GF-D8 (cell line): ENCODE measurements around the gene AGAP1.

Experiments used
- DNase-seq: peaks from one replicate; lab custom pipeline; 2025; lab: John Stamatoyannopoulos, UW

Gene AGAP1

GRCh38 chr2:235609321-235609720 is 115.5 kb downstream of the AGAP1 start:
- no peak for DNase-seq

GRCh38 chr2:235609746-235610145 is 115.9 kb downstream of the AGAP1 start:
- no peak for DNase-seq

GRCh38 chr2:235610696-235611257 is 116.9 kb downstream of the AGAP1 start:
- no peak for DNase-seq

DNA sequence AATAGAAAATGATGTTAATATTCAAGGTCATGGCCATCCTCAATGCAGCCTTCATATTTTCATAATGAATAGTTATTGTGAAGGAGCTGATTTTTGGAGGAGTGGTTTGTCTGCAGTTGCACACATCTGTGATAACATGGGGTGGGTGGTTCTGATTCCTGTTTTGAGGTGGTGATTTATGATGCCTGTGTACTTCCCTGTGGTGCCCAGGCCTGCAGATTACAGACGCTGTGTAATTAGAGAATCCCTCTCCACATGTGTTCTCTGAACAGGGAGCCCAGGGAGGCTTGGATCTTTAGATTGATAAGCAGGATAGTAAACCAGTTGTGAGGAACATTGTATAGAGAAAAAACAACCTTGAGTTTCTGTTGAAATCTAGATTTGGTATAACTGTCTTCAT is 117.5 kb downstream of the AGAP1 start:
- DNase-seq: no peak

DNA sequence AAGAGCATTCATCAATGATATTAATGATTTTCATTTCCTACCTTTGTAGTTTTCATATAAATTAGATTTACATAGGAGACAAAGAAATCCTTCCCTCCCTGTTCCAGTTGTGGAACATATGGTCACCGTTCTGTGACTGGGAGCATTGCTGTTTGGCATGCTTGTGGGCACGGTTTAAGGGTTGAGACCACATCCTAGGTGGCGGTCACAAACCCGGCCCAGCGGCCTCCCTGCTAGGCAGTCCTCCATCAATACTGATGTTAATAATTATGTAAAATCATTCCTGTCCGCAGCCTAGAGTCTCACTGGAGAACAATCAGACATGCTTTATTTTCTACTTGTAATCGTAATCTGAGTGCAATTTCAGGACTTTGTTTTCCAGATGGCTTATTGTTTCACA is 117.9 kb downstream of the AGAP1 start:
- no peak for DNase-seq

- no peak for DNase-seq
These were observed 118.5 kb downstream of the AGAP1 start for GRCh38 chr2:235612181-235612950.

GRCh38 chr2:235613649-235614048 is 119.8 kb downstream of the AGAP1 start:
- DNase-seq: no peak

- no peak for DNase-seq
These were observed 120.5 kb downstream of the AGAP1 start for GRCh38 chr2:235614176-235614860.

- DNase-seq: no peak
These were observed 121.3 kb downstream of the AGAP1 start for GRCh38 chr2:235614900-235615712.

GRCh38 chr2:235616885-235617284 is 123.0 kb downstream of the AGAP1 start:
- no peak for DNase-seq

- no peak for DNase-seq
These were observed 124.2 kb downstream of the AGAP1 start for GRCh38 chr2:235618039-235618438.

- no peak for DNase-seq
These were observed 125.7 kb downstream of the AGAP1 start for GRCh38 chr2:235619544-235619943.

DNA sequence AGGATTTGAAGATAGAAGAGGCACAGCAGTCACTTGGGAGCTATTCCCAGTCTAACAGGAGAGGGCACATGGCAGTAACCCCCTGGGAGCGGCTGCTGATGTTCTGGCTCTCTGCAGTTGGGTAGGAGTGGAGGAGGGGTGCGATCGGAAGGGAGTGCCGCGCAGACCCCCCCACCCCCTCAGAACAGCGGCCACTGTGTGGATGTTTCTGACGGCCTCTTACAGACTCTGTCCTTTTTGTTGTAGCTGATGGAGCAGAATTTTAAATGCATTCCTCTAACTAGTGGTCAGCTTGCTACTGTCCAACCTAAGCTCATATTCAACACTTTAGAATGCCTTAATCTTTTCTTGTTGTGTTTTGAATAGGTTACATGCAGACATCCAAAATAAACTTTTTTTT is 127.9 kb downstream of the AGAP1 start:
- no peak for DNase-seq

DNA sequence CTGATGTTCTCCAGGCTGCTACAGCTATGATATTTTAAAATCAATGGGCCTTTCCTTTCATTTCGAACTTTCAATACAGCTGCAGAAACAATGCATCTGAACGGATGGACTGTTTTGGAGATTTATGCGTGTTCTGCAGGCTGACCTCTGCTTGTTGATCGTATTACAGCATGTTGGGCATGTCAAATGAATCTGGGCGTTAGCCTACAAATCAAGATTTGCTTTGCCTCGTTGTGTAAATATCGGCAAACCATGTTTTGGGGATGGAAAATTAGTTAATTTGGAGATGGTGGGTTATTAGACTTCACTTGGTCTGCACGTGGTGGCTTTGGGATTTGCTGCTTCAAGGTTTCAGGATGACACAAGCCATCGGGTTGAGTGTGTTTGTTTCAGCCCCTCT is 129.3 kb downstream of the AGAP1 start:
- no peak for DNase-seq

- DNase-seq: no peak
These were observed 129.9 kb downstream of the AGAP1 start for GRCh38 chr2:235623752-235624151.

- DNase-seq: no peak
These were observed 132.8 kb downstream of the AGAP1 start for GRCh38 chr2:235626658-235627057.

DNA sequence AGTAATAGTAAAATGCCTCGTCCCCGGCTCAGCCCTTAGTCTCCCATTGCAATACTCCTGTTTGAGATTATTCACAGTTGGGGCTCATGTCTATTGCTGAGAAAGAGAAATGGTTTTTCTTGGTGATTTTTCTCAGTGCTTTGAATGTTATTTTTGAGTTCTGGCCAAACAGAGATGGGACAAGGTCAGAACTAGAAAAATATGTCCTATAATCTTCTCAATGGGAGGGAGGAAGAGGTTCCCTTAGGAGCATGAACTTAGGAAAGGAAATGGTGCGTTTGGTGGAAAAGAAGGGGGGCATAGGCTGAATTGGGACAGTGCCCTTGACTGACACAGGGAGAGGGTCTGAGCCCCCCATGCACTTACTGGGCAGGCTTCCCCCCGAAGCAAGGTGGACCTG is 133.8 kb downstream of the AGAP1 start:
- DNase-seq: no peak

- DNase-seq: no peak
These were observed 137.0 kb downstream of the AGAP1 start for GRCh38 chr2:235630718-235631296.

DNA sequence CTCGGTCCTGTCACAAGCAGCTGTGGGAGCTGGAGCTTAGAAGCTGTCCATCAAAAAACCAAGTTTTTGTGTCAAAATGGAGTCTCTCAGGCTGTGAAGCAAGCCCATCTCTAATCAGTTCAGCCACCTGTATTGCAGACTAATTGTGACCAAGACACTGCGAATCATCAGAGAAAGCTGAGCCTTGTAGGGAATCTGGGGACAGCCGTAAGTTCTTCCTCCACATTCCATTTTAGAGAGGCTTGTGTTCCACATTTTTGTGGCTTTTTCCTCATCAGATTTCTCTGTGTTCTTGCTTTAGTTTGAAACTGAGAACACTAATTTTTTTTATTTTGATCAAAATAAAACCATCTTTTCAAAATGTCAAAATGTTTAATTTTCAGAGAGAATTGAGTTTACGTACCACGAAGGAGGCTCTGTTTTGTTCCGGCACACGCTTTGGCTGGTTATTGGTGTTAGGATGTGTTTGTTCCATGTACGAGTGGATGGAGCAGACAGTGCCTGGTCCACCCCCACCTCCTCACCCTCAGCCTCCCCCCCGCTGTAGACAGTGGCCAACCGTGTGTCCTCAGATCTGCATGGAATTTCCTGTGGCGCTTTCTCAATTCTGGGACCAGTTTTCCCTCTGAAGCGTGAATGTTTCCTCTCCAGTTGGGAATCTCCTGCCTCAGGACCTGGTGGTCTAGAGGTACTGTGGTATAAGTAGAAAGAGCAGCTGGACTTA is 140.8 kb downstream of the AGAP1 start:
- DNase-seq: no peak

GRCh38 chr2:235636546-235636945 is 142.7 kb downstream of the AGAP1 start:
- no peak for DNase-seq

- no peak for DNase-seq
These were observed 144.1 kb downstream of the AGAP1 start for GRCh38 chr2:235637896-235638295.
